ENCODE measurements around the gene SMAP1. TPM values are rescaled to one million over a fixed set of nuclear protein-coding genes. Genes with fewer than 3 reads are reported as not detected.

SMAP1 gene
- total and polyA plus RNA-seq, 12 donors = 11.3 to 39.8 (median 24.2) TPM

GRCh38 chr6:70707893-70708292 is 40.2 kb downstream of the SMAP1 start:
- Histone ChIP-seq H3K36me3 (replicated peaks in 1 of 2) (no peaks in the 10 kb centered on the region), H3K4me1 (replicated peaks in 1 of 2) (peaks cover 0 to 9% of the 10 kb centered on the region in 2 donors), H3K27ac (no peak overlapping the region), H3K4me3 (no peak overlapping the region), H3K9me3 (replicated peaks in 1 of 3) (no peaks in the 10 kb centered on the region), H3K27me3 (no peaks in the 10 kb centered on the region)
- TF ChIP-seq, protein P1, sequence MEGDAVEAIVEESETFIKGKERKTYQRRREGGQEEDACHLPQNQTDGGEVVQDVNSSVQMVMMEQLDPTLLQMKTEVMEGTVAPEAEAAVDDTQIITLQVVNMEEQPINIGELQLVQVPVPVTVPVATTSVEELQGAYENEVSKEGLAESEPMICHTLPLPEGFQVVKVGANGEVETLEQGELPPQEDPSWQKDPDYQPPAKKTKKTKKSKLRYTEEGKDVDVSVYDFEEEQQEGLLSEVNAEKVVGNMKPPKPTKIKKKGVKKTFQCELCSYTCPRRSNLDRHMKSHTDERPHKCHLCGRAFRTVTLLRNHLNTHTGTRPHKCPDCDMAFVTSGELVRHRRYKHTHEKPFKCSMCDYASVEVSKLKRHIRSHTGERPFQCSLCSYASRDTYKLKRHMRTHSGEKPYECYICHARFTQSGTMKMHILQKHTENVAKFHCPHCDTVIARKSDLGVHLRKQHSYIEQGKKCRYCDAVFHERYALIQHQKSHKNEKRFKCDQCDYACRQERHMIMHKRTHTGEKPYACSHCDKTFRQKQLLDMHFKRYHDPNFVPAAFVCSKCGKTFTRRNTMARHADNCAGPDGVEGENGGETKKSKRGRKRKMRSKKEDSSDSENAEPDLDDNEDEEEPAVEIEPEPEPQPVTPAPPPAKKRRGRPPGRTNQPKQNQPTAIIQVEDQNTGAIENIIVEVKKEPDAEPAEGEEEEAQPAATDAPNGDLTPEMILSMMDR (IDR thresholded peaks at IDR 0.05) = no peak
- TF ChIP-seq POLR2A (IDR thresholded peaks at IDR 0.05) = no peak
- DNase-seq = no peak
- intact Hi-C loops (cut with DNase I) = loop anchor here in 1 of 2 donors (2.0 kb wide), 1 partner anchor 177 kb away; no protein-coding TSS in a partner anchor
- WGBS, 4 donors = 80 to 95% (median 88%) methylated on average over 2 of the region's 2 CpGs

GRCh38 chr6:70708448-70708847 is 40.8 kb downstream of the SMAP1 start:
- Histone ChIP-seq H3K4me1 (replicated peaks in 1 of 2) (peaks cover 0 to 9% of the 10 kb centered on the region in 2 donors), H3K36me3 (replicated peaks in 1 of 2) (no peaks in the 10 kb centered on the region), H3K4me3 (no peak overlapping the region), H3K27ac (no peak overlapping the region), H3K9me3 (replicated peaks in 1 of 3) (peaks cover 0 to 4% (median 0%) of the 10 kb centered on the region in 3 donors), H3K27me3 (no peaks in the 10 kb centered on the region)
- 84 to 96% (median 86%) methylated on average over 2 of the region's 2 CpGs for WGBS, 4 donors
- no peak for TF ChIP-seq POLR2A (IDR thresholded peaks at IDR 0.05)
- TF ChIP-seq, protein P1 (IDR thresholded peaks at IDR 0.05) = no peak
- DNase-seq = no peak
- intact Hi-C loops (cut with DNase I) = no loop called here

DNA sequence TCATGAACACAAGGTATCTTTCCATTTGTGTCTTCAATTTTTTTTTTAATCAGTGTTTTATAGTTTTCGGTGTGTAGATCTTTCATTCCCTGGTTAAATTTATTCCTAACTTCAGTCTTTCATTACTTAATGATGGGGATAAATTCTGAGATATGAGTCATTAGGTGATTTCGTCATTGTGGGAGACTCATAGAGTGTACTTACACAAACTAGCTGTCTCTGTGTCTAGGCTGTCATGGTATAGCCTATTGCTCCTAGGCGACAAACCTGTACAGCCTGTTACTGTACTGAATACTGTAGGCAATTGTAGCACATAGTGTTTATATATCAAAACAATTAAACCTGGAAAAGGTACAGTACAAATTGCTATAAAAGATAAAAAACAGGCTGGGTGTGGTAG is 42.1 kb downstream of the SMAP1 start:
- H3K27ac ChIP-seq = no peak overlapping the region
- intact Hi-C loops (cut with DNase I) = no loop called here
- peaks cover 0 to 17% (median 5%) of the 10 kb centered on the region in 3 donors for H3K9me3 ChIP-seq (replicated peaks in 1 of 3)
- WGBS, 4 donors = 79 to 87% (median 81%) methylated on average over 3 of the region's 3 CpGs
- no peak for TF ChIP-seq POLR2A (IDR thresholded peaks at IDR 0.05)
- TF ChIP-seq, protein P1 (IDR thresholded peaks at IDR 0.05) = no peak
- no peak for DNase-seq
- H3K4me3 ChIP-seq = no peak overlapping the region
- no peaks in the 10 kb centered on the region for H3K36me3 ChIP-seq (replicated peaks in 1 of 2)
- no peaks in the 10 kb centered on the region for H3K27me3 ChIP-seq
- peaks cover 0 to 9% of the 10 kb centered on the region in 2 donors for H3K4me1 ChIP-seq (replicated peaks in 1 of 2)

DNA sequence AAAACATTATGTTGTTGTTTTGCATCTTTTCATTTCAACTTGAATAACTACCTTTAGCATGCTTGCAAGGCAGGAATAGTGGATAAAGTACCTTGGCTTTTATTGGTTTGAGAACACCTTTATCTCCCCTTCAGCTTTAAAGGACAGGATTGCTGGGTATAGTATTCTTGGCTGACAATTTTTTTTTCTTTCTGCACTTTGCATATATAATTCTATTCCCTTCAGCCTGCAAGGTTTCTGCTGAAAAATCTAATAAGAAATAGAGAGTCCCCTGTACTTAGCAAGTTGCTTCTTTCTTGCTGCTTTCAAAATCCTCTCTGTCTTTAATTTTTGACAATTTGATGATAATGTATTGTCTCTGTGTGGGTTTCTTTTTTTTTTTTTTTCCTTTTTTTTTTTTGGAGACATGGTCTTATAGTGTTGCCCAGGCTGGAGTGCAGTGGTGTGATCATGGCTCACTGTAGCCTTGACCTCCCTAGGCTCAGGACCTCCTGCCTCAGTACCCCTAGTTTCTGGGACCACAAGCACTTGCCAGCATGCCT is 47.1 kb downstream of the SMAP1 start:
- no peak overlapping the region for H3K4me3 ChIP-seq
- H3K9me3 ChIP-seq (replicated peaks in 1 of 3) = peaks cover 0 to 17% (median 13%) of the 10 kb centered on the region in 3 donors
- intact Hi-C loops (cut with DNase I) = no loop called here
- no peaks in the 10 kb centered on the region for H3K36me3 ChIP-seq (replicated peaks in 1 of 2)
- no peak overlapping the region for H3K27ac ChIP-seq
- no peak for DNase-seq
- H3K4me1 ChIP-seq (replicated peaks in 1 of 2) = no peaks in the 10 kb centered on the region
- TF ChIP-seq, protein P1 (IDR thresholded peaks at IDR 0.05) = no peak
- TF ChIP-seq POLR2A (IDR thresholded peaks at IDR 0.05) = no peak
- H3K27me3 ChIP-seq = no peaks in the 10 kb centered on the region

Measured in adrenal gland (tissue), 12 donors.